Chondrocyte (in vitro differentiated cells): ENCODE measurements around the gene CHSY1. TPM values are rescaled to one million over a fixed set of nuclear protein-coding genes. Genes with fewer than 3 reads are reported as not detected.

Experiments
- DNase-seq: peaks from one replicate; pipeline ENCODE4 v3.0.0; 2021; ENCODE audit warnings: mixed read lengths, low spot score
- H3K27ac Mint-ChIP-seq: one replicate; pipeline ENCODE4 v1.8.0; 2021; ENCODE audit warnings: mild to moderate bottlenecking, moderate library complexity, mixed read lengths; ENCODE audit not compliant: unreplicated experiment
- H3K27me3 Mint-ChIP-seq: 2 replicates; pipeline ENCODE4 v1.8.0; 2021; ENCODE audit warnings: low read depth, mixed read lengths
- H3K36me3 Mint-ChIP-seq: 2 replicates; pipeline ENCODE4 v1.8.0; 2021; ENCODE audit warnings: low read depth, mixed read lengths
- H3K4me1 Mint-ChIP-seq: 2 replicates; pipeline ENCODE4 v1.8.0; 2021; ENCODE audit warnings: low read depth, mild to moderate bottlenecking, mixed read lengths
- H3K4me3 Mint-ChIP-seq: one replicate; pipeline ENCODE4 v1.8.0; 2021; ENCODE audit warnings: mild to moderate bottlenecking, moderate library complexity, mixed read lengths; ENCODE audit not compliant: unreplicated experiment
- H3K9me3 Mint-ChIP-seq: 2 replicates; pipeline ENCODE4 v1.8.0; 2021; ENCODE audit warnings: low read depth, mixed read lengths
- CTCF ChIP-seq: fragments of 200-600 bp; sonication (generic); IDR thresholded peaks from 2 replicates; pipeline ENCODE4 v1.5.0; 2021; ENCODE audit warnings: antibody characterized with exemption, mild to moderate bottlenecking, moderate library complexity
- total RNA-seq: library from RNA; stranded (reverse); gene quantifications from 3 replicates; pipeline ENCODE4 v1.2.1, GENCODE V29; 2021

Gene CHSY1
- total RNA-seq, 1 donor from 2014 or later: 60.9 TPM

- H3K36me3 Mint-ChIP-seq: no peaks in the 10 kb centered on the region
- no peaks in the 10 kb centered on the region for H3K27me3 Mint-ChIP-seq
- H3K4me3 Mint-ChIP-seq: no peak overlapping the region
- TF ChIP-seq CTCF: no peak
- peaks cover 64% of the 10 kb centered on the region for H3K4me1 Mint-ChIP-seq
- DNase-seq: no peak
- no peaks in the 10 kb centered on the region for H3K9me3 Mint-ChIP-seq
- H3K27ac Mint-ChIP-seq: peak overlapping the region; percentile 39
These were observed 9.5 kb downstream of the CHSY1 start for GRCh38 chr15:101242160-101242998.

GRCh38 chr15:101240358-101240757 lies 11.5 kb downstream of the CHSY1 start:
- Mint-ChIP-seq H3K27me3 (no peaks in the 10 kb centered on the region), H3K4me1 (peaks cover 51% of the 10 kb centered on the region), H3K9me3 (no peaks in the 10 kb centered on the region), H3K36me3 (peaks cover 4% of the 10 kb centered on the region), H3K27ac (no peak overlapping the region), H3K4me3 (no peak overlapping the region)
- TF ChIP-seq CTCF: no peak
- DNase-seq: no peak

DNA sequence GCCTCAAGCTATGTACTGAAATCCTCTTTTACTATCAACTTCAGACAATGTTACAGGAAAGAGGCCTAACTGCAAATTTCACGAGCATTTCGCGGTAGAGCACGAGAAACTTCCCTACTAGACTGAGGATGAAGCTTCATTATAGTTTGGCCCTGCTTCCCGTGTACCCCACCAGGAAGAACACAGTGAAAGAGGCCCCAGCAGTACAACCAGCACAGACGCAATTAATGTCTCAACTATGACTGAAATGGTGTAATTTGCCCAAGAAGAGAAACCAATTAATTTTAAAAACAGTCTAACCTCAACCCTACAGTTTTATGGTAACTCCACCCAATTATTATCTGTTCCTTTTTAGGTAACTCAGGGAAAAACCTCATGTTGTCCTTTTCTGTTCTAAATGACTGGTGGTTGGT lies 12.1 kb downstream of the CHSY1 start:
- DNase-seq: no peak
- peaks cover 9% of the 10 kb centered on the region for H3K36me3 Mint-ChIP-seq
- peaks cover 45% of the 10 kb centered on the region for H3K4me1 Mint-ChIP-seq
- H3K9me3 Mint-ChIP-seq: no peaks in the 10 kb centered on the region
- H3K27ac Mint-ChIP-seq: no peak overlapping the region
- no peak overlapping the region for H3K4me3 Mint-ChIP-seq
- no peaks in the 10 kb centered on the region for H3K27me3 Mint-ChIP-seq
- no peak for TF ChIP-seq CTCF

DNA sequence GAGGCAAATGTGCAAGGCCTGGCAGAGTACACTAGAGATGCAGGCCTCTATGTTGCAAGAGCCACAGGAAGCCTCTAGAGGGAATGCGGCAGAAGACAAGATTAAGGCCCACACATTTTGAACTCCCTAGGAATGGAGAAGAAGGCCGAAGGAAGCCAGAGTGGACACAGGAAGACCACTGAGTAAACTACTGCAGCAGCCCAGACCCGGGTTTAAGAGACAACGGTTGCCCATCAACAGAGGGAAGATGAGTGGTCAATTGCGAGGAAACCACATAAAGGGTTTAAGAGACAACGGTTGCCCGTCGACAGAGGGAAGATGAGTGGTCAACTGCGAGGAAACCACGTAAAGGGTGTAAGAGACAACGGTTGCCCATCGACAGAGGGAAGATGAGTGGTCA lies 14.6 kb downstream of the CHSY1 start:
- no peak overlapping the region for H3K4me3 Mint-ChIP-seq

More for the DNA sequence above, 14.6 kb downstream of the CHSY1 start:
- Mint-ChIP-seq H3K27me3 (no peaks in the 10 kb centered on the region), H3K36me3 (peaks cover 13% of the 10 kb centered on the region), H3K27ac (no peak overlapping the region), H3K4me1 (peaks cover 35% of the 10 kb centered on the region), H3K9me3 (no peaks in the 10 kb centered on the region)
- DNase-seq: no peak
- no peak for TF ChIP-seq CTCF
